ENCODE data around the gene ZNF236.

ZNF236 gene

DNA sequence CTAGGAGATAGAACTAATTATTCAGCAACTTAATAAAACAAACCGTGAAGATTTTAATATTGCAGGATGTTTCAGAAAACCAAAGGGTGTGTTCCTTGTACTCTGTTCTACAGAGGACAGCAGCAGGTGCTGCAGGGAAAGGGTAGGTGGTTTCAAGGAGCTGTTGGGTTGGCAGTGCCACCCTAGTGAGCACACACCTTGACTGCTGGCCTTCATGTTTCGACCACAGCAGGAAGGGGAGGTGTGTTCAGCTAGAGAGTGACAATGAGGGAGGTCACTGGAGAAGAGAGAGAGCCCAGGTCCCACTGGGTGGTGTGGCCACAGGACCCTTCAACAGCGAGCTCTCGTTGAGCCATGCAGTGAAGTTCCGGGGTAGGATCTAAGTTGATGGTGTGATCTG lies 98.6 kb downstream of the ZNF236 start:
- H3K27me3 ChIP-seq = no peaks in the 10 kb centered on the region
- H3K27ac ChIP-seq = no peak overlapping the region
- H3K36me3 ChIP-seq = peaks cover 74% of the 10 kb centered on the region
- TF ChIP-seq, protein P1, sequence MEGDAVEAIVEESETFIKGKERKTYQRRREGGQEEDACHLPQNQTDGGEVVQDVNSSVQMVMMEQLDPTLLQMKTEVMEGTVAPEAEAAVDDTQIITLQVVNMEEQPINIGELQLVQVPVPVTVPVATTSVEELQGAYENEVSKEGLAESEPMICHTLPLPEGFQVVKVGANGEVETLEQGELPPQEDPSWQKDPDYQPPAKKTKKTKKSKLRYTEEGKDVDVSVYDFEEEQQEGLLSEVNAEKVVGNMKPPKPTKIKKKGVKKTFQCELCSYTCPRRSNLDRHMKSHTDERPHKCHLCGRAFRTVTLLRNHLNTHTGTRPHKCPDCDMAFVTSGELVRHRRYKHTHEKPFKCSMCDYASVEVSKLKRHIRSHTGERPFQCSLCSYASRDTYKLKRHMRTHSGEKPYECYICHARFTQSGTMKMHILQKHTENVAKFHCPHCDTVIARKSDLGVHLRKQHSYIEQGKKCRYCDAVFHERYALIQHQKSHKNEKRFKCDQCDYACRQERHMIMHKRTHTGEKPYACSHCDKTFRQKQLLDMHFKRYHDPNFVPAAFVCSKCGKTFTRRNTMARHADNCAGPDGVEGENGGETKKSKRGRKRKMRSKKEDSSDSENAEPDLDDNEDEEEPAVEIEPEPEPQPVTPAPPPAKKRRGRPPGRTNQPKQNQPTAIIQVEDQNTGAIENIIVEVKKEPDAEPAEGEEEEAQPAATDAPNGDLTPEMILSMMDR (IDR thresholded peaks at IDR 0.05) = no peak
- no peaks in the 10 kb centered on the region for H3K9me3 ChIP-seq
- H3K4me1 ChIP-seq (ENCODE audit: control insufficient read depth in 1 of 2, insufficient read depth in 1 of 2, low read depth in 1 of 2, low read length in 1 of 2) = no peaks in the 10 kb centered on the region
- H3K4me3 ChIP-seq (ENCODE audit: low read depth in 1 of 2, low read length in 1 of 2) = no peak overlapping the region

DNA sequence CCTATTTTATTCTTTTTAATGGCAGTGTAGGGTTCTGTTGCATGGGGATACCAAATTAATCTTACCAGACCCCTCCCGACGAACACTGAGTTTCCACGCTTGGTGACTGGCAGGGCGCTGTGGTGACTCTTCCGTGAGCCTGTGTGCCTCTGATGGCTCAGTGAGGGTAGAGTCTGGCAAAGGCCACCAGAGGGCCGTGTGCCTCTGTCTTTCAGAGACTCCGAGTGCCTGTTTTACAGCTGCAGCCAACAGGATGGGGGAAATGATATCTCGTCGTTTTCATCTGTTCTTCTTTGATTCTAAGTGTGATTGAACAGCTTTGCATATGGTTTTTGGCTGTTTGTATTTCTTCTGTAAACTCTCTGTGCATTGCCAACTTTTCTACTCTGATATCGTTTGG lies 99.8 kb downstream of the ZNF236 start:
- H3K27me3 ChIP-seq = no peaks in the 10 kb centered on the region
- H3K36me3 ChIP-seq = peaks cover 72% of the 10 kb centered on the region
- no peak overlapping the region for H3K4me3 ChIP-seq (ENCODE audit: low read depth in 1 of 2, low read length in 1 of 2)
- no peak overlapping the region for H3K27ac ChIP-seq
- TF ChIP-seq, protein P1 (IDR thresholded peaks at IDR 0.05) = no peak
- H3K9me3 ChIP-seq = no peaks in the 10 kb centered on the region
- H3K4me1 ChIP-seq (ENCODE audit: control insufficient read depth in 1 of 2, insufficient read depth in 1 of 2, low read depth in 1 of 2, low read length in 1 of 2) = no peaks in the 10 kb centered on the region

DNA sequence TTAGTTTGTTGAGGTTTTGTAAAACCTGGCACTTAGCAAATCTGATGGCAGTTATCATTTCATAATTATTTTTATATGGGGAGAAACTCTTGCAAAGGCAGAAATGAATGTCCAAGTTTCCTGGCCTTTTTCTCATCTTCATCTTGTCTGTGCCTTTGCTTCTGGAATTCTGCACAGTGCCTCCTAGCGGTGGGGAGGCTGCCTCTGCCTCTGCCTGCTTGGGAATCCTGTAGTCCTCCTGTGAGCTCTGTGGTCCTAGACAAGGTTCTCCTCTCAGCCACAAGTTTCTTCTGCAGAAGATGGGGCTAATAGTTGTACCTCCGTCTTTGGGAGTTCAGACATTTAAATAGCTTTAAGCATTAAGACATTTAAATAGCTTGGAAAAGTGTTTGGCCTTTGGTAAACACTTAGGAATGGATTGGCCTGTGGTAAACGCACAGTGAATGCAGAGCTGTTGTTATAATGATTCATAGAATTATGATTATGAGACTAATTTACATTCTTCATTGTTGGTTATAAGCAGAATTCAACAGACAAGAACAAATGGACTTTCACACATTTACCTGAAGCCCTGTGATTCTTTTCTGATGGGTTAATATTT lies 101.2 kb downstream of the ZNF236 start:
- Histone ChIP-seq H3K27ac (no peak overlapping the region), H3K27me3 (no peaks in the 10 kb centered on the region), H3K36me3 (peaks cover 73% of the 10 kb centered on the region), H3K4me1 (ENCODE audit: control insufficient read depth in 1 of 2, insufficient read depth in 1 of 2, low read depth in 1 of 2, low read length in 1 of 2) (no peaks in the 10 kb centered on the region), H3K9me3 (no peaks in the 10 kb centered on the region), H3K4me3 (ENCODE audit: low read depth in 1 of 2, low read length in 1 of 2) (no peak overlapping the region)
- TF ChIP-seq, protein P1 (IDR thresholded peaks at IDR 0.05) = no peak

DNA sequence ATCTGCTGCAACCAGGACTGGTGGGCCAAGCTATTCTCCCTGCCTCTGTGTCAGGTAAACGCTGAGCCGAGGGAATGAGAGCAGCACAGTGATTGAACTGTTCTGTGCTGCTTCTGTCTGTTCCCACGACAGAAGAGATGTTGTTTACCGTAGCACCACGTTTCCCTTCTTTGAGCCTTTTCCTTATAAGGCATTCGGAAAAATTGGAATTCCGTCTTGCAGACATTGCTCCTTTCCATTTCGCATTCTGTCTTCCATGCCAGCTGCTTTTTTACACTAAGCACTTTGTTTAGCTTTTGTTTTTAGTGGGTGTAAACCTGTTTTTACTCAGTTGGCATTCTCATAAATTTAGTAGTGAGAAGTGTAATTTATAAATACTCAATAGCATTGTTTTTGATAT lies 103.1 kb downstream of the ZNF236 start:
- TF ChIP-seq, protein P1 (IDR thresholded peaks at IDR 0.05) = no peak
- H3K4me1 ChIP-seq (ENCODE audit: control insufficient read depth in 1 of 2, insufficient read depth in 1 of 2, low read depth in 1 of 2, low read length in 1 of 2) = no peaks in the 10 kb centered on the region
- peaks cover 77% of the 10 kb centered on the region for H3K36me3 ChIP-seq
- H3K27me3 ChIP-seq = no peaks in the 10 kb centered on the region
- H3K9me3 ChIP-seq = no peaks in the 10 kb centered on the region
- no peak overlapping the region for H3K27ac ChIP-seq
- H3K4me3 ChIP-seq (ENCODE audit: low read depth in 1 of 2, low read length in 1 of 2) = no peak overlapping the region

DNA sequence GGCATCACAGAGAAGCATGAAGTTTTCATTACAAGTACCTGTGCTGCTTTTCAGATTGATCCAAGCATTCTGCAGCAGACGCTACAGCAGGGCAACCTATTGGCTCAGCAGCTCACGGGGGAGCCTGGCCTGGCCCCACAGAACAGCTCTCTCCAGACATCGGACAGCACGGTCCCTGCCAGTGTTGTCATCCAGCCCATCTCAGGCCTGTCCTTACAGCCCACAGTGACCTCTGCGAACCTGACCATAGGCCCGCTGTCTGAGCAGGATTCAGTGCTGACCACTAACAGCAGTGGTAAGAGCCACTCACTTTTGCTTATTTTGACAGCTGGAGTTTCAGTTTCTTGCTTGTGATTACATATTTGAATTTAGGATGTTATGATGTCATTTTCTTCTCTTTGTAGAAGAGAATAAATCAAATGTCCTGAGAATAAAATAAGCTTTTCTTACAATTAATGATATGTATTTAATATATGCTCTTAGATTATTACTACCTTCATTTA lies 104.9 kb downstream of the ZNF236 start:
- H3K36me3 ChIP-seq = peaks cover 79% of the 10 kb centered on the region
- no peaks in the 10 kb centered on the region for H3K9me3 ChIP-seq

More for the DNA sequence above, 104.9 kb downstream of the ZNF236 start:
- TF ChIP-seq, protein P1 (IDR thresholded peaks at IDR 0.05) = no peak
- H3K4me1 ChIP-seq (ENCODE audit: control insufficient read depth in 1 of 2, insufficient read depth in 1 of 2, low read depth in 1 of 2, low read length in 1 of 2) = no peaks in the 10 kb centered on the region
- no peak overlapping the region for H3K4me3 ChIP-seq (ENCODE audit: low read depth in 1 of 2, low read length in 1 of 2)
- no peak overlapping the region for H3K27ac ChIP-seq
- H3K27me3 ChIP-seq = no peaks in the 10 kb centered on the region

Data from neutrophil (primary cell).